ENCODE results near the gene SLC22A31. TPM values are rescaled to one million over a fixed set of nuclear protein-coding genes. Genes with fewer than 3 reads are reported as not detected.

Gene SLC22A31
- total and polyA plus RNA-seq, 2 donors (not counting 1 experiment from before 2014, with no cell fraction given) = 0.17 to 0.24 TPM

Other genes with a start within 250 kb of the SLC22A31 start
- under 0.01 TPM in 2 replicates for gene CBFA2T3, start 223.3 kb downstream of the SLC22A31 start, total RNA-seq
- 0.05 TPM in 1 of 2 replicates, not detected in the other for gene CBFA2T3, start 223.3 kb downstream of the SLC22A31 start, polyA plus RNA-seq
- 20.5 and 23.1 TPM in 2 replicates for gene ACSF3, start 106.7 kb downstream of the SLC22A31 start, total RNA-seq
- 7.9 and 9.2 TPM in 2 replicates for gene ACSF3, start 106.7 kb downstream of the SLC22A31 start, polyA plus RNA-seq
- gene CDH15, start 28.8 kb downstream of the SLC22A31 start, total RNA-seq = 0.26 and 0.99 TPM in 2 replicates
- gene CDH15, start 28.8 kb downstream of the SLC22A31 start, polyA plus RNA-seq = 0.10 and 0.14 TPM in 2 replicates
- gene ZNF778, start 17.2 kb upstream of the SLC22A31 start, total RNA-seq = 7.4 and 9.4 TPM in 2 replicates
- 4.3 and 4.9 TPM in 2 replicates for gene ZNF778, start 17.2 kb upstream of the SLC22A31 start, polyA plus RNA-seq

Measured in fibroblast of lung (primary cell).